Measurements from ENCODE around the gene WDFY4.

WDFY4 gene

GRCh38 chr10:48811461-48811860 is 126.8 kb downstream of the WDFY4 start:
- TF ChIP-seq CREB1 (IDR thresholded peaks at IDR 0.05; ENCODE audit: low read depth) (no peak), YY1 (IDR thresholded peaks at IDR 0.05; ENCODE audit: low read depth) (no peak), TEAD4 (IDR thresholded peaks at IDR 0.05) (peak; percentile 35; the same call in 1 of the 2 replicates), EP300 (IDR thresholded peaks at IDR 0.05; ENCODE audit: borderline replicate concordance) (peak; percentile 18; the same call in 1 of the 2 replicates), EGR1 (IDR thresholded peaks at IDR 0.05) (no peak)

GRCh38 chr10:48811917-48812316 is 127.2 kb downstream of the WDFY4 start:
- TF ChIP-seq FOXM1 (IDR thresholded peaks at IDR 0.05; ENCODE audit: borderline replicate concordance, low read depth): no peak

- TF ChIP-seq CREB1 (IDR thresholded peaks at IDR 0.05; ENCODE audit: low read depth) (no peak), FOXM1 (IDR thresholded peaks at IDR 0.05; ENCODE audit: borderline replicate concordance, low read depth) (no peak), USF1 (IDR thresholded peaks at IDR 0.05) (no peak), TEAD4 (IDR thresholded peaks at IDR 0.05) (no peak), EGR1 (IDR thresholded peaks at IDR 0.05) (no peak), YY1 (IDR thresholded peaks at IDR 0.05; ENCODE audit: low read depth) (no peak), TAF1 (IDR thresholded peaks at IDR 0.05; ENCODE audit: low read depth) (no peak), ZBTB7A (IDR thresholded peaks at IDR 0.05; ENCODE audit: low read depth) (no peak), CEBPB (IDR thresholded peaks at IDR 0.05) (no peak), RAD21 (IDR thresholded peaks at IDR 0.05; ENCODE audit: low read depth) (no peak), MAX (IDR thresholded peaks at IDR 0.05) (no peak), REST (IDR thresholded peaks at IDR 0.05; ENCODE audit: low read depth) (no peak), EP300 (IDR thresholded peaks at IDR 0.05; ENCODE audit: borderline replicate concordance) (no peak), NFIC (IDR thresholded peaks at IDR 0.05) (no peak), TCF12 (IDR thresholded peaks at IDR 0.05; ENCODE audit: low read depth) (no peak)
Measured at GRCh38 chr10:48813291-48813690, 128.6 kb downstream of the WDFY4 start.

GRCh38 chr10:48813825-48814224 is 129.2 kb downstream of the WDFY4 start:
- TF ChIP-seq TEAD4 (IDR thresholded peaks at IDR 0.05) (no peak), FOXM1 (IDR thresholded peaks at IDR 0.05; ENCODE audit: borderline replicate concordance, low read depth) (no peak), EP300 (IDR thresholded peaks at IDR 0.05; ENCODE audit: borderline replicate concordance) (no peak), USF1 (IDR thresholded peaks at IDR 0.05) (no peak), YY1 (IDR thresholded peaks at IDR 0.05; ENCODE audit: low read depth) (no peak)

- no peak for TF ChIP-seq ZBTB7A (IDR thresholded peaks at IDR 0.05; ENCODE audit: low read depth)
- no peak for TF ChIP-seq TEAD4 (IDR thresholded peaks at IDR 0.05)
- TF ChIP-seq RAD21 (IDR thresholded peaks at IDR 0.05; ENCODE audit: low read depth): no peak
- no peak for TF ChIP-seq CEBPB (IDR thresholded peaks at IDR 0.05)
- TF ChIP-seq YY1 (IDR thresholded peaks at IDR 0.05; ENCODE audit: low read depth): no peak
- TF ChIP-seq TAF1 (IDR thresholded peaks at IDR 0.05; ENCODE audit: low read depth): no peak
- TF ChIP-seq EGR1 (IDR thresholded peaks at IDR 0.05): no peak
- TF ChIP-seq CREB1 (IDR thresholded peaks at IDR 0.05; ENCODE audit: low read depth): no peak
- no peak for TF ChIP-seq MAX (IDR thresholded peaks at IDR 0.05)
- TF ChIP-seq FOXM1 (IDR thresholded peaks at IDR 0.05; ENCODE audit: borderline replicate concordance, low read depth): no peak
- TF ChIP-seq TCF12 (IDR thresholded peaks at IDR 0.05; ENCODE audit: low read depth): no peak
- no peak for TF ChIP-seq NFIC (IDR thresholded peaks at IDR 0.05)
- TF ChIP-seq EP300 (IDR thresholded peaks at IDR 0.05; ENCODE audit: borderline replicate concordance): no peak
- TF ChIP-seq USF1 (IDR thresholded peaks at IDR 0.05): no peak
- TF ChIP-seq REST (IDR thresholded peaks at IDR 0.05; ENCODE audit: low read depth): no peak
Measured at GRCh38 chr10:48814933-48815332, 130.3 kb downstream of the WDFY4 start.

GRCh38 chr10:48817141-48817540 is 132.5 kb downstream of the WDFY4 start:
- TF ChIP-seq TCF12 (IDR thresholded peaks at IDR 0.05; ENCODE audit: low read depth) (no peak), FOXM1 (IDR thresholded peaks at IDR 0.05; ENCODE audit: borderline replicate concordance, low read depth) (no peak), EP300 (IDR thresholded peaks at IDR 0.05; ENCODE audit: borderline replicate concordance) (no peak), EGR1 (IDR thresholded peaks at IDR 0.05) (no peak)

Data from Ishikawa (cell line).